PC-9 (cell line): ENCODE measurements around the gene TENM4. TPM values are rescaled to one million over a fixed set of nuclear protein-coding genes. Genes with fewer than 3 reads are reported as not detected.

Source experiments
- BruUV-seq: library from RNA; stranded (reverse); fragments of 400-500 nt; replicated peaks from 2 replicates; lab custom pipeline; 2021; lab: Mats Ljungman, UMichigan
- CTCF ChIA-PET: fragments of 300-600 bp; sonication (Branson Sonifier 250); formaldehyde crosslinking; loops from one replicate; lab custom pipeline; 2022; ENCODE audit warnings: antibody characterized with exemption; lab: Charles Lee
- POLR2A ChIA-PET: fragments of 300-600 bp; sonication (Branson Sonifier 250); formaldehyde crosslinking; loops from one replicate; lab custom pipeline; 2022; ENCODE audit warnings: antibody characterized with exemption; ENCODE audit not compliant: unreplicated experiment; lab: Charles Lee
- DNase-seq, 2 experiments: peaks; one replicate each; pipeline versions ENCODE4 v3.0.0 to v3.0.0-alpha.2; 2015 to 2022; ENCODE audit warnings: mixed read lengths in 1 of 2
- H2AFZ ChIP-seq: fragments of 200-600 bp; sonication (generic); 2 replicates; pipeline ENCODE4 v1.8.1; 2017; ENCODE audit warnings: antibody characterized with exemption
- H3F3A ChIP-seq: fragments of 200-600 bp; sonication (generic); 2 replicates; pipeline ENCODE4 v1.8.1; 2017; ENCODE audit warnings: antibody characterized with exemption, mild to moderate bottlenecking, low read depth; ENCODE audit not compliant: insufficient read depth
- H3K27ac ChIP-seq: fragments of 200-600 bp; sonication (generic); 2 replicates; pipeline ENCODE4 v1.6.1; 2016; ENCODE audit warnings: mixed run types
- H3K27me3 ChIP-seq: fragments of 200-600 bp; sonication (generic); 2 replicates; pipeline ENCODE4 v1.6.1; 2016; ENCODE audit warnings: low read depth, mixed run types; ENCODE audit not compliant: insufficient read depth
- H3K36me3 ChIP-seq: fragments of 200-600 bp; sonication (generic); 2 replicates; pipeline ENCODE4 v1.6.1; 2016; ENCODE audit warnings: low read depth, mixed run types
- H3K4me1 ChIP-seq: fragments of 200-600 bp; sonication (generic); replicated peaks from 2 replicates; pipeline ENCODE4 v1.6.1; 2016; ENCODE audit warnings: mixed run types; ENCODE audit not compliant: insufficient read depth
- H3K4me2 ChIP-seq: fragments of 200-600 bp; sonication (generic); 2 replicates; pipeline ENCODE4 v1.6.1; 2017; ENCODE audit warnings: mixed run types
- H3K4me3 ChIP-seq: fragments of 200-600 bp; sonication (generic); 2 replicates; pipeline ENCODE4 v1.6.1; 2016; ENCODE audit warnings: mixed run types
- H3K79me2 ChIP-seq: fragments of 200-600 bp; sonication (generic); 2 replicates; pipeline ENCODE4 v1.6.1; 2017; ENCODE audit warnings: low read depth, mixed run types
- H3K9me2 ChIP-seq: fragments of 200-600 bp; sonication (generic); 2 replicates; pipeline ENCODE4 v1.8.1; 2017; ENCODE audit warnings: mild to moderate bottlenecking; ENCODE audit not compliant: insufficient read depth
- H3K9me3 ChIP-seq: fragments of 200-600 bp; sonication (generic); 2 replicates; pipeline ENCODE4 v1.8.1; 2016; ENCODE audit warnings: low read depth; ENCODE audit not compliant: insufficient read depth
- H4K20me1 ChIP-seq: fragments of 200-600 bp; sonication (generic); 2 replicates; pipeline ENCODE4 v1.8.1; 2017; ENCODE audit not compliant: insufficient read depth
- CTCF ChIP-seq: fragments of 200-600 bp; sonication (generic); conservative IDR thresholded peaks from 2 replicates; pipeline ENCODE4 v1.6.1; 2017; ENCODE audit warnings: mixed run types, antibody characterized with exemption, mild to moderate bottlenecking, moderate library complexity
- EZH2 ChIP-seq: fragments of 200-600 bp; sonication (generic); IDR thresholded peaks from 2 replicates; pipeline ENCODE4 v1.8.0; 2017; ENCODE audit warnings: antibody characterized with exemption, low read depth
- intact Hi-C: fragments of 100-400 bp; cut with micrococcal nuclease; formaldehyde crosslinking; loops from one replicate; pipeline ENCODE4 v1.10.0; 2022; ENCODE audit not compliant: unreplicated experiment
- total RNA-seq: library from RNA; stranded (reverse); gene quantifications from 2 replicates; pipeline ENCODE4 v1.2.3, GENCODE V29; 2021

TENM4 gene
- total RNA-seq, 1 experiment from 2014 or later = not detected

GRCh38 chr11:78790784-78791183 lies 650.0 kb downstream of the TENM4 start:
- no peak for TF ChIP-seq EZH2
- no peak for TF ChIP-seq CTCF
- Histone ChIP-seq H3K9me3 (no peaks in the 10 kb centered on the region), H2AFZ (no peak overlapping the region), H3K4me1 (no peaks in the 10 kb centered on the region), H4K20me1 (no peaks in the 10 kb centered on the region), H3K9me2 (no peaks in the 10 kb centered on the region), H3K79me2 (no peaks in the 10 kb centered on the region), H3F3A (no peaks in the 10 kb centered on the region), H3K27me3 (peaks cover 62% of the 10 kb centered on the region), H3K4me3 (no peak overlapping the region), H3K27ac (no peak overlapping the region), H3K36me3 (no peaks in the 10 kb centered on the region), H3K4me2 (no peak overlapping the region)
- no peak for DNase-seq
- BruUV-seq = no TSS peak
- intact Hi-C loops = no loop called here
- ChIA-PET POLR2A (no interaction called here), CTCF (no interaction called here)

DNA sequence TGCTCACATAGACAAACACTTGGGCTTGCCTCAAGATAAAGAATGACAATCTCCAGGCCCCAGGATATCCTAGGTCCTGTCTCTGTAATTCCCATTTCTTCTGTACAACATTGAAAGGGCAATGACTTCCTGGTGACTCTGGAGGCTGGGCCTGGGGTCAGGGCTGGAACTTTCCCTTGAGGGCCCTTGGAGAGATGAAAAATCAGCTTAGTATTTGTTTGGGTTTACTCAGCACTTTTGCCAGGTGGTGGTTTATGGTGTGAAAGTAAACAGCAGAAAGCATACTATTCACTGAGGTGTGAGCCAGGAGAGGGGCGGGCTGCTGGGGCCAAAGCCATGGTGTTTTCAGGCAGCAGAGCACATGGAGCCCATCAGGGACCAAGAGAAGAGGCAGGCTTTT lies 651.5 kb downstream of the TENM4 start:
- peaks cover 59% of the 10 kb centered on the region for H3K27me3 ChIP-seq
- no peaks in the 10 kb centered on the region for H3F3A ChIP-seq
- intact Hi-C loops = no loop called here
- DNase-seq = no peak
- no peaks in the 10 kb centered on the region for H3K4me1 ChIP-seq
- no peaks in the 10 kb centered on the region for H4K20me1 ChIP-seq
- no peak overlapping the region for H3K4me3 ChIP-seq
- CTCF ChIA-PET = interaction anchor here (0.6 kb wide), 1 partner anchor 425 kb away, joined by 3 read pairs; no protein-coding TSS in a partner anchor
- H3K9me2 ChIP-seq = no peaks in the 10 kb centered on the region
- no peaks in the 10 kb centered on the region for H3K79me2 ChIP-seq
- no peak overlapping the region for H3K4me2 ChIP-seq
- H2AFZ ChIP-seq = no peak overlapping the region
- H3K9me3 ChIP-seq = no peaks in the 10 kb centered on the region
- no peaks in the 10 kb centered on the region for H3K36me3 ChIP-seq
- H3K27ac ChIP-seq = no peak overlapping the region
- POLR2A ChIA-PET = no interaction called here
- no TSS peak for BruUV-seq
- no peak for TF ChIP-seq EZH2
- TF ChIP-seq CTCF = no peak

DNA sequence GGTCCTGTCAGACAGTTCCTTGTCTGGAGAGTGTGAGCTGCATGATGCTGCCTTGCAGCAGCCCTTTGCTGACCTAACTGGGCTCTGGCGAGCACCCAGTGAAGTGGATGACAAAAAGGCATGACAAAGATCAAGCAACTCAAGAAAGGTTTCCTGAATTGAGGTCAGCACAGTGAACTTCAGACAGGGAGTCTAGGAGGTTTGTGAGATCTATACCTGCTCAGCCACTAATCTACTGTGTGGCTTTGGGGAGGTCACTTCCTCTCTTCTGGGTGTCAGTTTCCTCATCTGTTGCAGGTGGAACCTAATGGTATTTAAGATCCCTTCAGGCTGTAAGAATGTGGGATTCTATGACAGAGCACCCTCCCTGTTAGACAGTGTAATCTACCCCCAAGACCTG lies 652.3 kb downstream of the TENM4 start:
- ChIA-PET CTCF (no interaction called here), POLR2A (no interaction called here)
- no peaks in the 10 kb centered on the region for H3K9me2 ChIP-seq
- H3F3A ChIP-seq = no peaks in the 10 kb centered on the region
- H3K4me3 ChIP-seq = no peak overlapping the region
- no peaks in the 10 kb centered on the region for H3K36me3 ChIP-seq
- no peak for DNase-seq
- H3K4me2 ChIP-seq = no peak overlapping the region
- no peak overlapping the region for H2AFZ ChIP-seq
- peaks cover 59% of the 10 kb centered on the region for H3K27me3 ChIP-seq
- no peaks in the 10 kb centered on the region for H3K79me2 ChIP-seq
- no peak overlapping the region for H3K27ac ChIP-seq
- H3K4me1 ChIP-seq = no peaks in the 10 kb centered on the region
- no TSS peak for BruUV-seq
- intact Hi-C loops = no loop called here
- no peaks in the 10 kb centered on the region for H4K20me1 ChIP-seq
- no peaks in the 10 kb centered on the region for H3K9me3 ChIP-seq
- TF ChIP-seq EZH2 (no peak), CTCF (no peak)
